WTC11 (cell line): ENCODE data around the gene GCSAML.

Experiments
- CREM ChIP-seq: sonication (generic); formaldehyde crosslinking; IDR thresholded peaks from 2 replicates; pipeline ENCODE4 v1.8.1; 2022; ENCODE audit warnings: mild to moderate bottlenecking, missing genetic modification reagents, moderate library complexity
- ETV6 ChIP-seq: sonication (generic); formaldehyde crosslinking; IDR thresholded peaks from 2 replicates; pipeline ENCODE4 v1.8.1; 2022; ENCODE audit warnings: mild to moderate bottlenecking, missing genetic modification reagents
- JAZF1 ChIP-seq: fragments of 250-450 bp; sonication (Bioruptor Pico); IDR thresholded peaks from 2 replicates; pipeline ENCODE4 v1.9.0; 2021; ENCODE audit warnings: moderate library complexity, mild to moderate bottlenecking, inconsistent platforms
- SMAD4 ChIP-seq: sonication (generic); formaldehyde crosslinking; IDR thresholded peaks from 2 replicates; pipeline ENCODE4 v1.8.0; 2022; ENCODE audit warnings: mild to moderate bottlenecking, missing genetic modification reagents
- USF1 ChIP-seq: sonication (generic); formaldehyde crosslinking; IDR thresholded peaks from 2 replicates; pipeline ENCODE4 v1.8.0; 2022; ENCODE audit warnings: mild to moderate bottlenecking, missing genetic modification reagents
- ZBTB21 ChIP-seq: sonication (generic); formaldehyde crosslinking; IDR thresholded peaks from 2 replicates; pipeline ENCODE4 v1.8.1; 2023; ENCODE audit warnings: mild to moderate bottlenecking, missing genetic modification reagents, borderline replicate concordance
- ZNF317 ChIP-seq: sonication (generic); formaldehyde crosslinking; IDR thresholded peaks from 2 replicates; pipeline ENCODE4 v1.8.1; 2023; ENCODE audit warnings: low read depth, mild to moderate bottlenecking, moderate library complexity, missing genetic modification reagents, borderline replicate concordance
- TF ChIP-seq, protein P1 (sequence below): fragments of 200-600 bp; IDR thresholded peaks from 2 replicates; pipeline ENCODE4 v1.8.0; 2022; ENCODE audit warnings: antibody characterized with exemption
- TF ChIP-seq, protein P2 (sequence below): sonication (generic); formaldehyde crosslinking; IDR thresholded peaks from 2 replicates; pipeline ENCODE4 v1.8.0; 2022; ENCODE audit warnings: mild to moderate bottlenecking, missing genetic modification reagents

GRCh38 chr1:247548092-247548491, 842 bp upstream of the GCSAML start:
- TF ChIP-seq ZNF317 (CRISPR knock-in tag) = no peak
- TF ChIP-seq CREM (CRISPR knock-in tag) = no peak
- no peak for TF ChIP-seq ZBTB21 (CRISPR knock-in tag)
- TF ChIP-seq, protein P1, sequence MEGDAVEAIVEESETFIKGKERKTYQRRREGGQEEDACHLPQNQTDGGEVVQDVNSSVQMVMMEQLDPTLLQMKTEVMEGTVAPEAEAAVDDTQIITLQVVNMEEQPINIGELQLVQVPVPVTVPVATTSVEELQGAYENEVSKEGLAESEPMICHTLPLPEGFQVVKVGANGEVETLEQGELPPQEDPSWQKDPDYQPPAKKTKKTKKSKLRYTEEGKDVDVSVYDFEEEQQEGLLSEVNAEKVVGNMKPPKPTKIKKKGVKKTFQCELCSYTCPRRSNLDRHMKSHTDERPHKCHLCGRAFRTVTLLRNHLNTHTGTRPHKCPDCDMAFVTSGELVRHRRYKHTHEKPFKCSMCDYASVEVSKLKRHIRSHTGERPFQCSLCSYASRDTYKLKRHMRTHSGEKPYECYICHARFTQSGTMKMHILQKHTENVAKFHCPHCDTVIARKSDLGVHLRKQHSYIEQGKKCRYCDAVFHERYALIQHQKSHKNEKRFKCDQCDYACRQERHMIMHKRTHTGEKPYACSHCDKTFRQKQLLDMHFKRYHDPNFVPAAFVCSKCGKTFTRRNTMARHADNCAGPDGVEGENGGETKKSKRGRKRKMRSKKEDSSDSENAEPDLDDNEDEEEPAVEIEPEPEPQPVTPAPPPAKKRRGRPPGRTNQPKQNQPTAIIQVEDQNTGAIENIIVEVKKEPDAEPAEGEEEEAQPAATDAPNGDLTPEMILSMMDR = no peak
- no peak for TF ChIP-seq SMAD4 (CRISPR knock-in tag)
- no peak for TF ChIP-seq USF1 (CRISPR knock-in tag)
- TF ChIP-seq, protein P2, sequence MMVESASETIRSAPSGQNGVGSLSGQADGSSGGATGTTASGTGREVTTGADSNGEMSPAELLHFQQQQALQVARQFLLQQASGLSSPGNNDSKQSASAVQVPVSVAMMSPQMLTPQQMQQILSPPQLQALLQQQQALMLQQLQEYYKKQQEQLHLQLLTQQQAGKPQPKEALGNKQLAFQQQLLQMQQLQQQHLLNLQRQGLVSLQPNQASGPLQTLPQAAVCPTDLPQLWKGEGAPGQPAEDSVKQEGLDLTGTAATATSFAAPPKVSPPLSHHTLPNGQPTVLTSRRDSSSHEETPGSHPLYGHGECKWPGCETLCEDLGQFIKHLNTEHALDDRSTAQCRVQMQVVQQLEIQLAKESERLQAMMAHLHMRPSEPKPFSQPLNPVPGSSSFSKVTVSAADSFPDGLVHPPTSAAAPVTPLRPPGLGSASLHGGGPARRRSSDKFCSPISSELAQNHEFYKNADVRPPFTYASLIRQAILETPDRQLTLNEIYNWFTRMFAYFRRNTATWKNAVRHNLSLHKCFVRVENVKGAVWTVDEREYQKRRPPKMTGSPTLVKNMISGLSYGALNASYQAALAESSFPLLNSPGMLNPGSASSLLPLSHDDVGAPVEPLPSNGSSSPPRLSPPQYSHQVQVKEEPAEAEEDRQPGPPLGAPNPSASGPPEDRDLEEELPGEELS = no peak
- TF ChIP-seq ETV6 (CRISPR knock-in tag) = no peak
- TF ChIP-seq JAZF1 (CRISPR knock-in tag) = no peak
